Coronary artery (tissue), 2 donors: Measurements from ENCODE around the gene PHYHIPL.
"Not testable (repeated sequence)": the region's sequence is repeated elsewhere in the genome, so short reads cannot be mapped to it uniquely, and the experiment has no call there.

Source experiments
- DNase-seq: peaks from one replicate; pipeline ENCODE4 v3.0.0-alpha.2; 2017; ENCODE audit warnings: low spot score
- H3K27ac ChIP-seq, 2 donors: fragments of 200-600 bp; sonication (generic); one replicate each; pipeline ENCODE4 v1.5.1; 2016 to 2019
- H3K4me3 ChIP-seq: fragments of 200-600 bp; sonication (generic); 2 replicates; pipeline ENCODE4 v1.5.1; 2016; ENCODE audit warnings: mild to moderate bottlenecking, moderate library complexity
- TF ChIP-seq, protein P1 (sequence below): fragments of 200-600 bp; sonication (generic); IDR thresholded peaks from one replicate; pipeline ENCODE4 v1.5.1; 2019; ENCODE audit warnings: antibody characterized with exemption

Gene PHYHIPL

DNA sequence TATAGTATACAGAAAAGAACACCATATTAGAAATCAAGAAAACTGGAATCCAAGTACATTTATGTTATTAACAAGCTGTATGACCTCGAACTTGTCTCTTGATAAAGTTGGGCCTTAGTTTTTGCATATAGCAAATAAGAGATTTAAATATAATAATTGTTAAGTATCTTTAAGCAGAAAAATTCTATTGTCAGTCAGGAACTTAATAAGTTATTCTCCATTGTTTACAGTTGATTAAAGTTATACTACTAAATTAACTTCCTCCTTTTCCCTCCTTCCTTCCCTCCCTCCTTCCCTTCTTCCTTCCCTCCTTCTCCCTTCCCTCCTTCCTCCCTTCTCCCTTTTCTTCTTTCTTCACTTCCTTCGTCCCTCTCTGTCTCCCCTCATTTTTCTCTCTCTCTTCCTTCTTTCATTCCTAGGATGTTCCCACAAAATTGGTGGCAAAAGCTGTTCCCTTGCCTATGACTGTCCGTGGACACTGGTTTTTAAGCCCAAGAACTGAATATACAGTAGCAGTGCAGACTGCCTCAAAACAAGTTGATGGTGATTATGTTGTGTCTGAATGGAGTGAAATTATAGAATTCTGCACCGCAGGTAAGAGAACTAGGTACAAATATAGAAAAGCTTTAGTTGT, 59.7 kb downstream of the PHYHIPL start:
- TF ChIP-seq, protein P1, sequence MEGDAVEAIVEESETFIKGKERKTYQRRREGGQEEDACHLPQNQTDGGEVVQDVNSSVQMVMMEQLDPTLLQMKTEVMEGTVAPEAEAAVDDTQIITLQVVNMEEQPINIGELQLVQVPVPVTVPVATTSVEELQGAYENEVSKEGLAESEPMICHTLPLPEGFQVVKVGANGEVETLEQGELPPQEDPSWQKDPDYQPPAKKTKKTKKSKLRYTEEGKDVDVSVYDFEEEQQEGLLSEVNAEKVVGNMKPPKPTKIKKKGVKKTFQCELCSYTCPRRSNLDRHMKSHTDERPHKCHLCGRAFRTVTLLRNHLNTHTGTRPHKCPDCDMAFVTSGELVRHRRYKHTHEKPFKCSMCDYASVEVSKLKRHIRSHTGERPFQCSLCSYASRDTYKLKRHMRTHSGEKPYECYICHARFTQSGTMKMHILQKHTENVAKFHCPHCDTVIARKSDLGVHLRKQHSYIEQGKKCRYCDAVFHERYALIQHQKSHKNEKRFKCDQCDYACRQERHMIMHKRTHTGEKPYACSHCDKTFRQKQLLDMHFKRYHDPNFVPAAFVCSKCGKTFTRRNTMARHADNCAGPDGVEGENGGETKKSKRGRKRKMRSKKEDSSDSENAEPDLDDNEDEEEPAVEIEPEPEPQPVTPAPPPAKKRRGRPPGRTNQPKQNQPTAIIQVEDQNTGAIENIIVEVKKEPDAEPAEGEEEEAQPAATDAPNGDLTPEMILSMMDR, result no peak
- H3K27ac ChIP-seq, result no peak overlapping the region
- H3K4me3 ChIP-seq, result no peak overlapping the region
- no peak for DNase-seq

DNA sequence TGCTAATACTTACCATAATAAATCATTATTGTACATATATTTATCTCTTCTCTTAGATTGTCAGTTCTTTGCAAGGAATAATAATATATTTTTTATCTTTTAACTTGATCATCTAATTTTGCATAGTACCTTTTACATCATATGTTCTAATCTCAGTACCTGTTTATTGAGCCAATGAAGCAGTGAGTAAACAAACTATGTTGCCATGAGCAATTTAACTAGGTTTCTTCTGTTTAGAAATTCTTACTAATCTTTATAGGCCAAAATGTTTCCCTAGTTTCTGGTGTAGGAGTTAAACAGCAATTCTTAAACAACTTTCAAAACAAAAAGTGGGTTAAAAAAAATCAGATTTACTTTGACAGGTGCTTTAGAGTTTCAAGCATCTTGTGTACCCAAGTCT, 61.3 kb downstream of the PHYHIPL start:
- no peak overlapping the region for H3K27ac ChIP-seq
- no peak for DNase-seq
- TF ChIP-seq, protein P1, result no peak
- H3K4me3 ChIP-seq, result no peak overlapping the region

DNA sequence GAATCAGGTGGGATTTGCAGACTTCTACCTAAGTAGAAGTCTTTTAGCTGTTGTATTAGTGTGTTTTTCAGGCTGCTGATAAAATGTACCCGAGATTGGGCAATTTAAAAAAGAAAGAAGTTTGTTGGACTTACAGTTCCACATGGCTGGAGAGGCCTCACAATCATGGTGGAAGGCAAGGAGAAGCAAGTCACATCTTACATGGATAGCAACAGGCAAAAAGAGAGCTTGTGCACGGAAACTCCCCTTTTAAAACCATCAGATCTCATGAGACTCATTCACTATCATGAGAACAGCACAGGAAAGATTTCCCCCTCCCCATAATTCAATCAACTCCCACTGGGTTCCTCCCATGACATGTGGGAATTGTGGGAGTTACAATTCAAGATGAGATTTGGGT, 62.7 kb downstream of the PHYHIPL start:
- H3K4me3 ChIP-seq, H3K27ac ChIP-seq, DNase-seq: not testable (repeated sequence)

DNA sequence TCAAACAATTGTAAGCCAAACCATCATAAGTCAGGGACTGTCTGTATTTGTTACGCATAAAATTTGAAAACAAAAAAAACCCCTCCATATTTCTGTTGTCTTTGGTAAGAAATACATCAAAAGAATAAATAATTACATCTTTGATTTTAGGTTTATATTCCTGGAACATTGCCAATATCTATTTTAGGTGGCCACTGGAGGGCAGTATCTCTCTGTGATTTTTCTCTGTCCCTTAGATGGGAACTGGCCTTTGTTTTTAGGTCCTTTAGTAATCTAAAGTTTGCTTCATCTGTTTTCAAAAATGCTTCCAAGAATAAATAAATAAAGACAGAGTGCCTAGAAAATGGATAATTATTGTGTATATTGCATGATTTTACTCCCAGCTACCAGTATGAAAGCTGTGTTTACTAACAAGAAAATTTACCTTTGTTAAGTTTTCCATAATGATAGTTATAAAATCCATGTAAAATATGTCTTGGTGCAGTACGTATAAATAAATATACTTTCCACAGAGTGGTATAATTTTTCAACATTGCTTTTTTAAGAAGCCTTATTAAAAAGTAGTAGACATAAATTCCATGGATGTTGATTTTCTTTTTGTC, 64.2 kb downstream of the PHYHIPL start:
- TF ChIP-seq, protein P1, result peak; percentile 50
- no peak overlapping the region for H3K4me3 ChIP-seq
- H3K27ac ChIP-seq, result no peak overlapping the region
- no peak for DNase-seq

DNA sequence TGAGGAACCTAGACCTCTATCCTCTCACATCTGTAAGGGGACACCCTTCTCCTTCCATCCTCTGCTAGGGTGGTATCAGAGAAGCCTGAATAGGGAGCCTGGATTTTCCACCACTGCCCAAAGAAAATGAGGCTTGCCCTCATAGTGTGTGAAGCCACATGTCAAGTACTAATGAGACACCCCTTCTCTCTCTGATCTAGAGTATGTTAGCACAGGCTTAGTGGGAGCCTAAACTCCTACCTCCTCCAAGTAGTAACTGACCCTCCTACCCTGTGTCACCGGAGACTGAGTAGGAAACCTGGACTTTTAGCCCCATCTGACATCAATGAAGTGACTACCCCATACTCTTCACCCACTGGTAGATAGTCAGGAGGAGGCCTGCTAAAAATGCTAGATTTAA, 65.6 kb downstream of the PHYHIPL start:
- no peak overlapping the region for H3K27ac ChIP-seq

DNA sequence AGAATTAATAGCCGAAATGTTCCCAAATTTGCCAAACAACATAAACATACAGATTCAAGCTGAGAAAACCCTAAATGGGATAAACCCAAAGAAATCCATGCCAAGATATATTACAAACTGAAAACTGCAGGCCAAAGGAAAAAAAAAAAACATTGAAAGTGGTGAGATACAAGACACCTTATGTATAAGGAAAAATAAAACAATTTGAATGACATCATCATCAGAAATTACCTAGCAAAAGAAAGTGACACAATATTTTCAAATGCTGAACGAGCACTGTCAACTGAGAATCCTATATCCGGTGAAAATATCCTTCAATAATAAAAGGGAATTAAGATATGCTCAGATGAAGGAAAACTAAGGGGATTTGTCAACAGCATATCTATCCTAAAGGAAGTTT, 66.5 kb downstream of the PHYHIPL start:
- TF ChIP-seq, protein P1, result no peak
- DNase-seq, result no peak
- no peak overlapping the region for H3K4me3 ChIP-seq
- H3K27ac ChIP-seq, result no peak overlapping the region

More for the DNA sequence above, 65.6 kb downstream of the PHYHIPL start:
- DNase-seq, result no peak
- TF ChIP-seq, protein P1, result no peak
- no peak overlapping the region for H3K4me3 ChIP-seq

DNA sequence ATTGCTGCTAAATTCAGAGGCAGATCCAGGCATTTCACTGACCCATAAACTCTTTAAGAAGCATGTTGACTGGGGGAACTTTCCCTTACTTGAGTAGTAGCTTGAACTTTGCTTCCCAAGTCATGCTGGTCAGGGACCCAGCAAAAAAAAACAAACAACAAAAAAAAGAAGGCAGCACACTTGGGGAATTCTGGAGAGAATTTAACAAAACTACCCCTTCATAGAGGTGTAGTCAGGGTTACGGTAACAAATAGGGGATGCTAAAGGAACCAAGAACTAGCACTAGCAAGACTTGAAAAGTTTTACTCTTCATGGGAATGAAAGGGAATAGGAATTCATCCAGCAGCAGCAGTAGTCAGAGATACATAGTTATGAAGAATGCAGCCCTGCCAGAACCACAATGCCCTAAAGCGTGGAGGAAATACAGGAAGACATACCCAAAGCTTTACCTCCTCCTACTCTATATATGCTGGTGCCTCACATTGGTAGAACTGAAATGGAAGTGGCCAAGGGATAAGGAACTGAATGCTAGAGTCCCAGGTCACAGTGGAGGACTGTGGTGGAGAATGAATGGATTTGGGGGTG, 67.3 kb downstream of the PHYHIPL start:
- H3K27ac ChIP-seq, result no peak overlapping the region
- TF ChIP-seq, protein P1, result no peak
- no peak for DNase-seq
- H3K4me3 ChIP-seq, result no peak overlapping the region
